Epithelial cell of esophagus (primary cell): ENCODE results near the gene MBLAC2.

ENCODE experiments used
- DNase-seq: peaks from one replicate; pipeline ENCODE4 v3.0.0; 2010; ENCODE audit warnings: low read depth
- H3K4me3 ChIP-seq: 2 replicates; pipeline ENCODE4 v1.5.1; 2011; ENCODE audit warnings: mild to moderate bottlenecking, low read length, control low read depth
- TF ChIP-seq, protein P1 (sequence below): IDR thresholded peaks from 2 replicates; pipeline ENCODE4 v1.5.1; 2011; ENCODE audit warnings: low read depth, mild to moderate bottlenecking, low read length, control low read depth, inconsistent platforms; ENCODE audit not compliant: insufficient read depth; ENCODE audit errors: missing control alignments

MBLAC2 gene

DNA sequence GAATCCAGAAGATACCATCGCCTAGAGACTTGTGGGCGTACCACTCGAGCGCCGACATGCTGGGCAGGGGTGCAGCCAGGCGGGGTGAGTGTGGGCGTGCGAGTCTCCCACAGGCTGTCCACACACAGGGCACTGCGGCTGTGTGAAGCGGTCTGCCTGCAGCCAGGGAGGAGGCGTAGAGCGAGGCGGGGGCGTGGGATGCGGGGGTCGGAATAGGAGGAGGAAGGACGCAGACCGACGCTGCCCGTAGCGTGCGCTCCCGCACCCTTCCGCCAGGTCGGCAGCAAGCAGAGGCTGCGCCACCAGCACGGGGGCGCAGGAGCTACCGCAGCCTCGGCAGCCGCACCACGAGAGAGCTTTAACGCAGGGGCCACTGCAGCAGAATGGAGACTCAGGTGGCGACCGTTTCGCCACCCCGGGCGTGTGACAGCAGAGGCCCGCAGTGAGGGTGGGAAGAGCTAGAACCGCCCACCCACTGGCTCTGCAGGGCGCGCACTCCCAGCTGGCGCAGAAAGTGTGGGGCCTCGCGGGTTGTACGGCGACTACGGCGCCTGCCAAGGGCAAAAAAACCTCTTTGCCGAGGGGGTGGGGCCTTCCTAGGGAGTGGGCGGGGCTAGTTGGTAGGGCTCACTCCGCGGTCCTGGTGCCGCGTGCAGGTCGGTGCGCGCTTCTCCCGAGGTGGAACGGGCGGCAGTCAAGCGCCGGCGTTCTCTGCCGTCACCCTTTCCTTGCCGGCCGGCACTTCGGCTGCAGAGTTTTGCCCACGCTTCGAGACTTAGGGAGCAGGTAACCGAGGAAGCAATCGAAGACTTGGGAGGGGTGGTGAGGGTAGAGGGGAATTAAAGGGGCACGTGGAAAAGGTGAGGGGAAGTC is at the start of gene MBLAC2, which contains the start of gene POLR3G:
Gene MBLAC2 (minus strand): TSS at position 537 of the 873 bp plus-strand sequence. CDS start 479 bp downstream, at position 58.
Gene POLR3G (plus strand): TSS at position 630 of the 873 bp plus-strand sequence. CDS start 10,704 bp downstream, outside the sequence.
- DNase-seq, result peak; percentile 96
- peak within 1 kb of the TSS; percentile 79 for H3K4me3 ChIP-seq
- TF ChIP-seq, protein P1, sequence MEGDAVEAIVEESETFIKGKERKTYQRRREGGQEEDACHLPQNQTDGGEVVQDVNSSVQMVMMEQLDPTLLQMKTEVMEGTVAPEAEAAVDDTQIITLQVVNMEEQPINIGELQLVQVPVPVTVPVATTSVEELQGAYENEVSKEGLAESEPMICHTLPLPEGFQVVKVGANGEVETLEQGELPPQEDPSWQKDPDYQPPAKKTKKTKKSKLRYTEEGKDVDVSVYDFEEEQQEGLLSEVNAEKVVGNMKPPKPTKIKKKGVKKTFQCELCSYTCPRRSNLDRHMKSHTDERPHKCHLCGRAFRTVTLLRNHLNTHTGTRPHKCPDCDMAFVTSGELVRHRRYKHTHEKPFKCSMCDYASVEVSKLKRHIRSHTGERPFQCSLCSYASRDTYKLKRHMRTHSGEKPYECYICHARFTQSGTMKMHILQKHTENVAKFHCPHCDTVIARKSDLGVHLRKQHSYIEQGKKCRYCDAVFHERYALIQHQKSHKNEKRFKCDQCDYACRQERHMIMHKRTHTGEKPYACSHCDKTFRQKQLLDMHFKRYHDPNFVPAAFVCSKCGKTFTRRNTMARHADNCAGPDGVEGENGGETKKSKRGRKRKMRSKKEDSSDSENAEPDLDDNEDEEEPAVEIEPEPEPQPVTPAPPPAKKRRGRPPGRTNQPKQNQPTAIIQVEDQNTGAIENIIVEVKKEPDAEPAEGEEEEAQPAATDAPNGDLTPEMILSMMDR, result peak; percentile 50

GRCh38 chr5:90519081-90519480 is 44.5 kb upstream of the MBLAC2 start:
- TF ChIP-seq, protein P1, result no peak

DNA sequence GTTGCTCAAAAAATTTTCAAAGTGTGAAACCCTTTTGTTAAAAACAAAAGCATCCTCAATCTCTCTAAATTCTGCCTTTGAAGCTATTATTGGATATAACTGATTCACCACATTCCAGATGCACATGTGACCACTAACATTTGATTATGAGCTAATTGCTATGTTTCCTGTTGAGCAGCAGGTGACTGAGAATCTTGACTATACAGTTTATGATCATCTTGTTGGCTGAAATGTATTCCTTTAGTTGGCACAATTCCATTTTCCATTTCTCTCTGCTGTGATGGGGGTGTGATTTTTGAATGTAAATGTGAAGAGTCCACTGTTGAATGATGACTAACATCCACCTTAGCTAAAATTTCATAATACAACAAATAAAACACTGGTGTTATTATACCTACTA is 44.1 kb upstream of the MBLAC2 start:
- TF ChIP-seq, protein P1, result no peak
- no peak overlapping the region for H3K4me3 ChIP-seq
- peak; percentile 33 for DNase-seq

More at GRCh38 chr5:90519081-90519480, 44.5 kb upstream of the MBLAC2 start:
- H3K4me3 ChIP-seq, result no peak overlapping the region
- DNase-seq, result peak; percentile 10

DNA sequence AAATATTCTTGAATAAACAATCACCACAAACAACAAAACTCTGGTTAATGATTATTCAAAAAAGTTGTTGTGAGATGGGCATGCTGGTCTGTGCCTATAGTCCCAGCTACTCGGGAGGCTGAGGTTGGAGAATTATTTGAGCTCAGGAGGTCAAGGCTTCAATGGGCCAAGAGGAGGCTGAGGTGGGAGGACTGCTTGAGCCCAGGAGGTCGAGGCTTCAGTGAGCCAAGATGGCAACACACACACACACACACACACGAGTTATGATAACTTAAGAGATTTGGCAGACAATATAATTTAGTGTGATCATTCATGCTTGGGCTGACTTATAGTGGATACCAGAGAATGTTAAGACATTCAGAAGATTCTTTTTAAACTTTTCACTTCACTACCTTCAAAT is 39.9 kb upstream of the MBLAC2 start:
- TF ChIP-seq, protein P1, result no peak
- no peak overlapping the region for H3K4me3 ChIP-seq
- DNase-seq, result no peak

DNA sequence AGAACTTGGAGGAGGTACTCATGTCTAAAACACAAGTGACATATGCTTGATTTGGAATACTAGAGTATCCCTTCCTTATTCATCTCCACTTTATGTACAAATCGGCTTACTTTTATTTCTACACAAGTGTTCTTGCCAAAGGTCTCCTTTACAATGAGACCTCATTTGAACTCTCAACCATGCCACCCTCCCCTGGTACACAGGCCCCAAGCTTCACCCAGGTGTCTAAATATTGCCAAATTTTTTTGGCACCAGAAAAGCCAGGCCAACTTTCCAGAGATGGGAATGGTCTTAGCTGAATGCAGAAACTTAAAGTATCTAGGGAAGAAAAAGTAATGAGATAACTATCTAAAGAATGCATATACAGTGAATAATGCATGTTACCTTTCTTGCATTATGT is 35.9 kb upstream of the MBLAC2 start:
- H3K4me3 ChIP-seq, result no peak overlapping the region
- TF ChIP-seq, protein P1, result no peak
- no peak for DNase-seq

DNA sequence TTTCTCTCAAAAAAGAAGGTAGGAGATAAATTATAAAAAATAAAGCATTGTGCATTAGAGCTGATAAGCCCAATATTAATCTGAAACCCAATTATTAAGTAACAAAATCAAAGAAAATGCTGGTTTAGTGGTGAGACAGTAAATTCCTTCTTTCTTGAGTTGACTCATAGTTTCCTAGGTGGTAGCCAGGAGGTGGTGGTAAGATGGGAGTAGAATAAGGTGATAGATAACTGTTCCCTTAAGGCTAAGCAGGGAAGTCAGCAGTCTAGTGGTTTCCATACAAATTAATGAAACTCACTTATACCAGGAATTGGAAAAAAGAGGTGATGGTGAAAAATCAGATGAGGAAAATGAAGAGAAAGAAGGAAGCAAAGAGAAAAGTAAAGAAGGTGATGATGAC is 31.6 kb upstream of the MBLAC2 start:
- DNase-seq, result no peak
- H3K4me3 ChIP-seq, result no peak overlapping the region
- TF ChIP-seq, protein P1, result no peak

DNA sequence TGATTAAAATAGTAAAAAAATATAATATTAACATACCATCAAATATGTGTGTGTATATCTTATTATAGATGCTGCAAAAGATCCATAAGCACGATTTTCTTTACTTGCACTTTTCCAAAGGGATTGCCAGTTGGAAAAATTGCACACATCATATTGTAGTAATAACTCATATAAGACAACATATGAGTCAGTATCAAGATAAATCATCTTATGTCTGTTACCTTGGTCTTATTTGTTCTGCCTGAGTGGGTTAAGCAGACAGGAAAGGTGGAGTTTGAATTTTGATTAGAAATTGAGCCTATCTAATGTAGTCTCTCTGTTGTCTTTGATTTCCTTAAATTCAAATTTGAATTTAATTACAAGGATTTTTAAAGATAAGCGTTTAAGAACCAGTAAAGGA is 30.2 kb upstream of the MBLAC2 start:
- H3K4me3 ChIP-seq, result no peak overlapping the region
- TF ChIP-seq, protein P1, result no peak
- DNase-seq, result peak; percentile 43
